HG02938 (cell line): ENCODE results near the gene JAKMIP3.

Source experiments
- ATAC-seq: cut with Tn5 transposase; IDR thresholded peaks from one replicate; pipeline ENCODE4 v1.9.1; 2021; ENCODE audit warnings: mild to moderate bottlenecking, moderate library complexity; ENCODE audit not compliant: unreplicated experiment

JAKMIP3 gene

DNA sequence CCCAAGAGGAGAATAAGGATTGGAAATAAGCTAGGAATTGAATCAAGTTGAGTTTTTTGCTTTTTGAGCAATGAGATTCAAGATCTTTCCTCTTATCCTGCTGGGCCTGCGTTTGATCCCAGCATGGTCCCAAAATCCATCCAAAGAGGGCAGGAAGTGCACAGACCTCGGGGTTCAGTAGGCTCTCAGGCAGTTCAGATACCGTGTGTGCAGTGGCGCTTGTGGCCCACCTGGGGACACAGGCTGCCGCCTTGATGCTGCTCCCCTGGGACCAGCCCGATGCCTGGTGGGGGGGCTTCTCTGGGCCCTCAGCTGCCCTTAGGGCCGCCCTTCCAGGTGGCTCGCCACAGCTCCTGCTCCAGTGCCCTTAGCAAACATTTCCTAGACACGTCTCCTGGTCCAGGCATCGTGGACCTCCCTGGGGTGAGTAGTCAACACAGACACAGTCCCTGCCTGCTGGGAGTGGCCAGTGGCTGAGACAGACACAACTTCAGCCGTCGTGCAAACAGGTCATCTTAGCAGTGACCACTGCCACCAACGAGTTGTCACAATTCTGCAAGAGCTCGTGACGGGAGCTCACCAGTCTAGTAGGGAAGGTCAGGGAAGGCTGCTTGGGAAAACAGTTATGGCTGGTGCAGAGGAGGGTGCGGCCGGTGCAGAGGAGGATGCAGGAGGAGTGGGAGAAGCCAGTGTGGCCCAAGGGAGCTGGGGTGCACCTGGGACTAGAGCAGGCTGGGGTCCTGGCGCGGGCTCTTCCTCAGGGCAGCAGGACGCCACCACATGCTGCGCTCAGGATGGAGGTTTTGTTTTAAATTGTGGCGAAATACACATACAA, 21.7 kb upstream of the JAKMIP3 start:
- no peak for ATAC-seq

DNA sequence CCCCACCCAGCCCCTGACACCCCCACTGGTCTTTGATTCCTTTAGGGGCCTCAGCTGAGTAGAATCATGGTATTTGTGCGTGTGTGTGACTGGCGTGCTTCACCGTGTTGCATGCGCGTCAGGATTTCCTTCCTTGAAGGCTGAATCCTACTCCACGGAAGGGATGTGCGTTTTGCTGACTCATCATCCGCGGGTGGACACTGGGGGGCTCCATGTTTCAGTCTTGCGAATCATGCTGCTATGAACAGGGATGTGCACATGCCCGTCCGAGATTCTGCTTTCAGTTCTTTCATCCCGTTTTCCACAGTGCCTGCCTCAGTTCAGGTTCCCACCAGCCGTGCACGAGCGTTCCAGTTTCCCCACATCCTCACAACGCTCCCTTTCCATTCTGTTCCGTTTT, 20.9 kb upstream of the JAKMIP3 start:
- ATAC-seq = no peak

DNA sequence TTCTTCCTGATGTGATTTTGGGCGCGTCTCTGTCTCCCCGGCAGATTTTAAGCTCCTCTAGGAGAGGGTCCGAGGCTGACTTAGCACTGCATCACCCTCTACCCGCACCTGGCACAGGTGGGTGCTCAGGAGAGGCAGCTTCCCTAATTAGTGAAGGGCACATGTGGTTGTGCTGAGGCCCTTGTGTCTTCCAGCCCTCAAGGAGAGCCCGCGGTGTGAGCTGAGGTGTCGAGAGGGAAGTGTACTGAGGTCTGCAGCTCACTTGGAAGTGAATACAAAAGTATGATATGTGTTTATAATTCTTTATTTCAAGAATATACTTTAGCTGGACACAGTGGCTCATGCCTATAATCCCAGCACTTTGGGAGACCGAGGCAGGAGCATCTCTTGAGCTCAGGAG, 20.4 kb upstream of the JAKMIP3 start:
- no peak for ATAC-seq

DNA sequence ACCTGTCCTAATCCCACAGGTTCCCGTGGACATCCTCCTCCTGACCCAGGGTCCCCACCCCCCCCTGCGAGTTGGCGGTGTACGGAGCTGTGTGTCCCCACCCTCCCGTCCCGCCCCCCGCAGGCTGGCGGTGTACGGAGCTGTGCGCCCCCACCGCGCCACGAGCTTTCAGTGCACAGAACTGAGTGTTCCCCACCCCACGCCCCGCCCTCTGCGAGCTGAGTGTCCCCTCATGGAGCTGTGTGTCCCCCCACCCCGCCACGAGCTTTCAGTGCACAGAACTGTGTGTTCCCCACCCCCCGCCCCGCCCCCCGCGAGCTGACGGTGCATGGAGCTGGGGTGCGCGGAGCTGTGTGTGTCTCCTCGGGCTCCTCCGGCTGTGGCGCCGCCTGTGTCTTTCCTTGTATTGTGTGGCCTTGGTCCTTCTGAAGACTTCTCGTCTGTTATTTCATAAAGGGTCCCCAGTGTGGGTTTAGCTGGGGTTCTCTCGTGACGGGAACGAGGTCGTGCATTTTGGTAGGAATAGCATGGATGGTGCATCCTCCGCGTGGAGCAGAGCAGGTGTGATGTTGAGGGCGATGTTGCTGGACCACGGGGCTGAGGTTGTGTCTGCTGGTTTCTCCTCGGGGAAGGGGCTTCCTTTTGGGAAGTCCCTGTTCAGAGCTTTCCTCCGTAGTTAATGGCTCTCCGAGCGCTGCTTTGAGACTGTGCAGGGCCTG, 18.0 kb upstream of the JAKMIP3 start:
- no peak for ATAC-seq

DNA sequence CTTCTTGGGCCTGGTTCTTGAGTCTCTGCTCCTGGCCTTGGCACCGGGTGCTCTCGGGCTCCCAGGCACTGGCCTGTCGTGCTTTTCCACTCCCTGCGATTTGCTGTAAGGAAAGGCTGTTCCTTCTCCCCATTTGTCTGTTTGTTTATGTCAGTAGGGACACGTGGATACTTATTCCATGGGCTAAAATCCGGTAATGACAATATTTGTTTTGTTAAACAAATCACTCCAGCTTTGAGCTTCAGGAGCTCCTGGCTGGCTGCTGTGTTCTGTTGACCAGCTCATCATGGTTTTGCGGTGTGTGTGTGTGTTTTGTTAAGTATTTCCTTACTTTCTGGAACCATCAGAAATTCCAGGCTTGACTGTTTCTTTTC, 17.5 kb upstream of the JAKMIP3 start:
- ATAC-seq = no peak

DNA sequence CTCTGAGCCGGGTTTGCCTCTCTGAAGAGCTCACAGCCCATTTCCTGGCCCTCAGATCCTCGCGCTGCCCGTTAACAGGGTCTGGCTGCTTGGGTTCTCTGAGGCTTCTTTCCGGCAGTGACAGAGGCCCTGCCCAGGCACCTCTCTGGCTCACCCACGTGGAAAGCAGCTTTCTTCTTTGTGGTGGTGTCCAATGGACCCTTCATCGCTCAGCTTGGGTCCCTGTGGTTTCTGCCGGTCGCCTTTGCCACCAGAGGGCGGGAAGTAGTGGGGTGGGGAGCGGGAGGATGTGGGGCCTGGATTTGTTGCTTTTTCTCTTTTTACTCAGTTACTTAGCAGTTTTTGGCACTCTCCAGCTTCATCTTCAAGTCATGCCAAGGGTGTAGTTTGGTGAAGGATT, 15.6 kb upstream of the JAKMIP3 start:
- ATAC-seq = no peak

DNA sequence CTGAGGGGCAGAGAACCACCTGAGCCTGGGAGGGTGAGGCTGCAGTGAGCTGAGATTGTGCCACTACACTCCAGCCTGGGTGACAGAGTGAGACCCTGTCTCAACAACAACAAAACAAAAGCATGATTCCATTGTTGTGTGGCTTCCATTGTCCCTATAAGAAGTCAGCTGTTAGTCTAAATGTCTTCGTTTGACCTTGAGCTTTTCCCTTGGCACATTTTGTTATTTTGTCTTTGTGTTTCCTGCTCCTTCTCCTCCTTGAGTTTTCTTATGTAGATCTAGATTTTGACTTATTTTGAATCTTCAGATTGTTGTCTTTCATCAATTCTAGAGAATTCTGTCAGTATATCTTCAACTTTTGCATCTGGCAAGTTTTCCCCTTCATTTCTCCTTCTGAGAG, 13.6 kb upstream of the JAKMIP3 start:
- ATAC-seq = no peak

DNA sequence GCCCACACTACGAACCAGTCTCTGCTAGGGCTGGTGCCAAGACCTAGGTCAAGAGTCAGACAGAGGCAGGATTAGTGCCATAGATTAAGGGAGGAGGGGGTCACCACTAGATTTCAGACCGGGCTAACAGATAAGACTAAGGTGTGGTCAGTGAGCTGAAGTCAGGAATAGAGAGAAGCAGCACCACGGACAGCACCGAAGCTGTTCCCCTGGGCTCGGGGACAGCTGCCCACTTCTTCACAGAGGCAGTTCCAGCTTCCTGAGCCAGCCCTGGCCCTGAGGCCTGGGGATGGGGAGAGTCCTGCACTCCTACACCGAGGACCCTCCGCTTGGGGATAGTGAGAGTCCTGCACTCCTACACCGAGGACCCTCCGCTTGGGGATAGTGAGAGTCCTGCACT, 11.2 kb upstream of the JAKMIP3 start:
- ATAC-seq = no peak

DNA sequence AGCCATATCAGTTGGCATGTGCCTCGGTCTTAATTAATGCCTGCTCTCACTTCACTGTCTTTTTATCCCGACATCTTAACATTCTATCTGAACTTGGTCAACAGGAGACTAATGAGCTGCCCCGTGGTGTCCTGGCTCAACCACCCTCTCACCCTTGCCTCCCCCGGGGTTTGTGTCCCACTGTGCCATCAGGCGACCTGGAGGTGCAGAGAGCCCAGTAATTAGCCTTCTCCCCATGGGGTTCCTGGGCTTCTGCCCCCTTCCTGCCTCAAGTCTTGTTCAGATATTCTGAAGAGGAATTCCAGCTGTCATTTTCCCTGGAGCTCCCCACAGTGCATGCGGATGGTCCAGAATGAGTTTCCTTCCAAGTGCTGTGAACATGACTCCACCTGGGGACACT, 10.1 kb upstream of the JAKMIP3 start:
- ATAC-seq = no peak

DNA sequence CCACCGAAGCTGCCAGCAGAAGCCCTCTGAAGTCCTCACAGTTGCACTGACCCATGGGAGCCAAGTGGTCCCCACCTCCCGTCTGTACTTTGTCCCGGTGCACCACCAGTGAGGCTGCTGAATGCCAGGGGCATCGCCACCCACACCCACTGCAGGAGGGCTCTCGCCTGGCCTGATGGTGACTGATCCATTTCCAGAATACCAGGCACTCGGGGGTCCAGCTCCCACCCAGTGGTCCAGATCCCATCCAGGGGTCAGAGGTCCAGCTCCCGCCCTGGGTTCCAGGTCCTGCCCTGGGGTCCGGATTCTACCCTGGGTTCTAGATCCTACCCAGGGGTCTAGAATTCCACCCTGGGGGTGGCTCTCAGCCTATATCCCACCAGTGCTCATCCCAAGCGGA, 9.1 kb upstream of the JAKMIP3 start:
- no peak for ATAC-seq

DNA sequence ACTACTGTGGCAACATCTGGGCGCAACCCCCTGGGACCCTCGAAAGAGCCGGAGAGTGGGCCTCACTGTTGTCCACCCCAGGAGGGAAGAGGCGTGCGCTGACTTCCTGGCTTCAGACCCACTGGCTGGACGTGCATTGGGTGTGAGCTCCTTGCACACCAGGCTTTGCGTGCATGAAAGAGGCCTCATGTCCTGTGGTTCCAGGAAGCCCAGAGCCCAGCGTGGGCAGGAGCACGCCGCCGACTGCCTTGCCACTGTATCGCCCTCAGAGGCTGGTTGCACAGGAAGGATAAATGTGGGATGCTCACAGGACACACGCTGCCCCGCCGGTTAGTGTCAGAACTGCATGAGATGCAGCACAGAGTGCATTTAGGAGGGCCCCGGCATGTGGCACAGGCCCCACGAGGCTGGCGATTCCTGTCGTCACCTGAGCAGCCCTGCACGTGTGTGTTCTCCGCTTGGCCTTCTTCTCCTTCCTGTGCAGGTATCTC, 8.5 kb upstream of the JAKMIP3 start:
- ATAC-seq = no peak

DNA sequence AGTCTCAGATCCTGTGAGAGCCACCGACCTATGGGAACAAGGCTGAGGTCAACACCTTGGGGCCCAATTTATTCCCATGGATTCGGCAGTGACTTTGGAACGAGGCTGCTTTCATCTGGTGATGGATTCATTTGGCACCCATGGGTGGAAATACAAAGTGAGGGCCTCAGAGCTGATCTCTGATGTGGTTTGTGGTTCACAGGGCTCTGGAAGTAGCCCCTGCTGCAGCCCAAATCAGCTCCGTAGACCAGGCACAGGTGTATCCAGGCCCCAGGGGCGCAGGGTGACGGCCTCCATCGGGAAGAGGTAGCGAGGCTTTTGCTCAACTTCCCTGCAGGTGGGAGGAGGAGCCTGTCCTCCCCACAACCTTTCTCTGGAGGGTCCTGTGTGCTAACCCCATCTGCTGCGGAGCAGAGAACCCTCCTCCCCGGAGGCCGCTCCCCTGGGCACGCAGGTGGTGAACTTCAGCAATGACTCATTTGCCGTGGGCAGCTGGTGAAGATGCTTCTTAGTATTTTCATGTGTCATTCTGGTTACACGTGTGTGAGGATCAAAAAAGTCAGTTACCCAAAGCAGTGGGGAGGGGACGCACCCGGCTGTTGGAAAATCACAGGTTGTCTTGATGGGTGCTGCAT, 7.5 kb upstream of the JAKMIP3 start:
- ATAC-seq = no peak

DNA sequence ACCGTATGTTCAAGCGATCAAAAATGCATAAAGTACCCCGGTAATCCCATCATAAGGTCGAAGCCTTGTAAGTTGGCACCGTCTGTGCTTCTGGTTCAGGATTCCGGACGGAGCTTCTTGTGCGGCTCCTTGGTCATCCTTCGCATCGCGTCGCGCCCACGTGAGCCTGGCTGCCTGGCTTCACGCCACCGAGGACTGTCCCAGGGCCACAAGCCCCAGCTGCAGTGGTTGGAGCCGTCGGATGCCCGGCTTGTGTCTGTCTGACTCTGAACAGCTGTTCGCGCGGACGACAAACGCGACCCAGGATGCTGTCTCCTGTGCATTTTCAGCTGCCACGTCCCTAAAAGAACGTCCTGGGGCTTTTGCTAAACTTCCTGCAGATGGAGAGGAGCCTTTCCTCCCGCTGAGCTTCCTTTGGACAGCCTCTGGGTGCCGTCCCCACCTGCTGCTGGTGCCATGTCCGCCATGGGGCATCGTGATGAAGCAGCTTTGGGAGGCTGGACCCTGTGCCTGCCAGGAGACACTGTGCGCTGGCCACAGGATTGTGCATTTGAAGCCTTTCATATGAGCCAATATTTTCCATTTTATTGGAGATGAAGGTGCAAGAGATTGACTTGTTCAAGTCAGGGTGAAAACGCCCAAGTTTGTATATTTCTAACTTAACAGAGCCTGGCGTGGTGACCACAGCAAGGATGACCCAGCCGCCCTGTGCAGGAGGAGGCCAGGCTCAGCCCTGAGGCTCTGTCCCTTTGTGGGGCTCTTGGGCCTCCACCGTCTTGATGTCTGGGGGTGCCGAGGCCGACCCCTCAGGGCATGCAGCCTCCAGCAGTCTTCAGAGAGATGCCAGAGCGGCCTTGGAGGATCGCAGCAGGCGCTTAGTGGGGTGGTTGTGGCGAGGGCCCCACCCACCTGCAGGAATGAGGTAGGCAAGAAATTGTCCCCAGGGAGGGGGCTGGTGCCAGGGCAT, 6.7 kb upstream of the JAKMIP3 start:
- no peak for ATAC-seq

DNA sequence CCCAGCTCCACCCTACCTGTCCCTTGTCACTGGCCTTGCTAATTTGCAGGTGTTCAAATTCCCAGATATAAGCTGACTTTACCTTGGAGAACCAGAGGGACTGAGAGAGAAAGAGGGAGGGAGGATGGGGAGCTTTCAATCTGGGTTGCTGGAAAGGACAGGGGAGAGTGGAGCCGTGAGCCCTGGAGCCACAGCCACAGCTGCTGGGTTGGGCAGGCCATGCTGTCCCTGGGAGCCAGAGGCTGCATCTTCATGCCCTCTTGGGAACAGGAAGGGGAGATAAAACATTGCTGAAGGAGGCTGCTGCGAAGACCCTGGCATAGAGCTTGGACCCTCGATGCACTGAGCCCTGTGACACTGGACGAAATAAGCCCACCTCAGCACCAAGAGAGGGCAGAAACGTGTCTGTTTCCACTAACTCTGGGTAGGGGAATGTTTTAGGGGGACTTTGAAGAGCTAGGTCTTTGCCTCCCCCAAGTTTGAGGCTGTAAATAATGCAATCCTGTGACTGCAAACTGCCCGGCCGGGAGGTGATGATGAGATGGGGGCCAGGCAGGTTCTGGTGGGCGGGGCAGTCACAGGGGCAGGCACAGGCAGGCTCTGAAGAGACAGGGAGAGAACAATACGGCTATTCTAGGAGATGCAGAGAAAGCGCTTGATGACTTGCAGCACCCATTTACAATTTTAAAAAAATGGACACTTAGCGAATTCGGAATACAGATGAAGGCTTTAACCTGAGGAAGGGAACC, 5.8 kb upstream of the JAKMIP3 start:
- ATAC-seq = no peak

DNA sequence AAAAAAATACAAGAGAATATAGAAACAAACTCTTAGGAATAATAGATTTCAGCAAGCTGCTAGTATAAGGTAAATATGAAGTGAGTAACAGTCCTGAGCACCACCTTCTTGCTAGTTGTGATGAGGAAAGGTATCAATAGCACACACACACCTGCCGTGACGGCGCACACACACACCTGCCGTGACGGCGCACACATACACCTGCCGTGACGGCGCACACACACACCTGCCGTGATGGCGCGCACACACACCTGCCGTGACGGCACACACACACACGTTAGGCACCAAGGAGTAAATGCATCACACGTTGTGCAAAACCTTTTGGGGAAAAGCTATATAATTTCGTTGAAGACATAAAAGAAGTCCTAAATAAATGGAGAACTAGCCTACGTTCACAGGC, 4.7 kb upstream of the JAKMIP3 start:
- ATAC-seq = no peak

DNA sequence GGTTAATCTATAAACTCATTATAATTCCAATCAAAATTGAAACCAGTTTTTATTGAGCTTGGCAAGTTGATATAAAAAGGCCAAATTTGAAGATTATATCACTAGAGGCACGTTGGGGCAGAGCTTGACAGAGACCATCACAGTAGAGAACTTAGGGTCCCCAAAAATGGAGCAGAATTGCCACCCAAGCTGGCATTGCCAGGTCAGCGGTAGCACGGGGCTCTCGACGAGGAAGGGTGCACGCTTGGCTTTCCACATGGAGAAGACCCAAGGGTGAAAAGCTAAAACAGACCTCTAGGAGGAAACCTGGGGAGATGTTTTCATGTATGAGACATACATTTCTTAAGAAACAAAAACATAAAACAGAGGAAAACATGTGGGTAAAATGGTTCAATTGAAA, 4.3 kb upstream of the JAKMIP3 start:
- no peak for ATAC-seq

DNA sequence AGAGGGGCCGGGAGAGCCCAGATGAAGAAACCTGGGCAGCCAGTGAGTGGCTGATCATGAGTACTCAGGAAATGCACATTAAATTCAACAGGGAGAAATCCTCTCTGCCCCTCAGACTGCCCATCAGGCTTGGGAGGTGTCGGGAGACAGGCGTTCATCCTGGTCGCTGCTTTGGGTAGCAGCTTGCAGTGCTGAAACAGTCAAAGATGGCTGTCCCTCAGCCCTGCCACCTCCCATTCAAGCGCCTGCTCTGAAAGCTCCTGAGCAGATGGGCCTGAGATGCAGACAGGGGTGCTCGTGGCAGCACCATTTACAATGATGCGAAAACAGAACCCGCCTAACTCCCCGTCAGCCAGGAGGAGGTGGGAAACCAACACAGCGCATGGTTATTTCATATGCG, 3.6 kb upstream of the JAKMIP3 start:
- ATAC-seq = no peak

DNA sequence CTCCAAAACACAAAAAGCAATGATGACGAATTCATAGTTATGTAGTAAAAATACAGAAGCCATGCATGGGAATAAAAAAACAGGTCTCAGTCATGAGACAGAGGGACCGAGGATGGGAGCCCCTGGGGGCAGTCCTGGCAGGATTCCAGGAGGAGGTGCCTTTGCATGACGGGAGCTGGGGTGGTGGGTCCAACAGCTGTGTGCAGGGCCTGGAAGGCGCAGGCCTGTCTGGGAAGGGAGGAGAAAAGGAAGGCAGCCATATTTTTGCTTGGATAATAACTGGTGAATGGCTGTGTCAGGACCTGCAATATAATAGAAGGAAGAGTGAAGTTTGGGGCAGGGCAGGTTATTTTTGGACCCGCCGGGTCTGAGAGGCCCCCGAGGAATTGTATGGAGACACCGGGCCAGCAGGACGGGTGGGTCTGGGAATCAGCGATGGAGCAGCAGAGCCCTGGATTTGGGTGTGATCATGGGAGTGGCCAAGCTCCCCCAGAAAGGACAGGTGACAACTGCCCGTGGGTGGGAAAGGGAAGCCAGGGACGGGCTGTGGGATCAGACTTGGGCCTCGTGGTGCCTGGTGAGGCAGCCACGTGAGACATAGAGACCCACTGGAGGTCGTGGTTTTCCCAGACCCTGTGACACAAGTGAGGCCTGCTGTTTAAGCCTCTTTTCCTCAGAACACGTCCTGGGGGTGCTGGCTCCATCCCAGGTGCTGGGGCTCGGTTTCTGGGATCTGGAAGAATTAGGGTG, 2.9 kb upstream of the JAKMIP3 start:
- no peak for ATAC-seq

DNA sequence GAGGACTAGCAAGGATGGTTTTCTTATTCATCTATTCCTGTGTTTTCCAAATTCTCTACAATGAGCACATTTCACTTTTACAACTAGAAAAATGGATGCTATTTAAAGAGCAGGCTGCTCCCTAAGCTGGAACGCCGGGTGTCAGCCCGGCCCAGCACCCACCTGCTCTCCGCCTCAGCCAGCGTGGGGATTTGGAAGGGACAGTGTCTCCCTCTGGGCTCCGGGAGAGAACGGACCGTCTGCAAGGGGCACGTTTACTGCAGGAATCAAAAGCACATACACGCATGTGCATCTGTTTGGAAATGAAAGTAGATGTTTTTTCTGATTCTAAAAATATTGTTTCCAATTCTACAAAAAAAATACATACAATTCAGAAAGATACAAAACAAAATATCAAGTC, 2.3 kb upstream of the JAKMIP3 start:
- ATAC-seq = no peak
